GM15510 (cell line): ENCODE measurements around the gene PLEKHA5.

Source experiments
- POLR2A ChIP-seq: IDR thresholded peaks from 3 replicates; pipeline ENCODE4 v1.6.1; 2011; ENCODE audit warnings: borderline replicate concordance; ENCODE audit not compliant: insufficient read length; ENCODE audit errors: extremely low read depth

The PLEKHA5 gene

DNA sequence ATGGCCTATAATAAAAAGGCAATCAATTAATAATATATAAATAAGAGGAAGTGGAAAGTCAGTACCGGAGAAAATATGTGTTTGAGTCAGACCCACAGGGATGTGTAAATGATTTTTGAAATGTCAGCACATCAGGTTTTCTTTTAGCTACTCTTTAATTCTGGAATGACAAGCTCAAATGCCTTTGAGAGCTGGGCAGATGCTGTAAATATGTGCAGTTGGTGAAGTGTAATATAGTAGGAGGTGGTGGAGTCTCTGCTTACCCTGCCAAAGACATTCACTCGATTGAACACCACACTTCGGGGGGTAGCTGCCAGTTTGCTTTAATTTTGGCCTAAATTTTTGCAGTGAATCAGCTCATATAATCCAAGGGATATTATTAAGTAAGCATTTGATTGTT, 93.0 kb downstream of the PLEKHA5 start:
- TF ChIP-seq POLR2A, result no peak

DNA sequence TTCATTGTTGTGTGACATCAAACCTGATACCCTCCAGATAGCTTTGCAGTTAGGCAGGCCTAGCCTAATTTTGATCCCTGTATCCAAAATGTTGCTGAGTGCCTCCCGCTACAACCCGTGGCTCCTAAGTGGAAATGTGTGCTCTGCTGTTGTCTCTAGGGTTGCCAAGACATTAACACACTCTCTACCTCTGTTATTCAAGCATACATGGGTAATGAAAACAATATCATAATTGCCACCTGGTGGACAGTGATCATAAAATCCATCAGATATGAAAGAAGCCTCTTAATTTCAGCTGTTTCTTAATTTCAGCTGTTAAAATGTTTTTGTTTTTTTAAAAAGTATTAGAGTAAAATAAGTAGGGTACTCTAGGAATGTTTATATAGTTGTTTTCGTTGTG, 93.5 kb downstream of the PLEKHA5 start:
- no peak for TF ChIP-seq POLR2A

DNA sequence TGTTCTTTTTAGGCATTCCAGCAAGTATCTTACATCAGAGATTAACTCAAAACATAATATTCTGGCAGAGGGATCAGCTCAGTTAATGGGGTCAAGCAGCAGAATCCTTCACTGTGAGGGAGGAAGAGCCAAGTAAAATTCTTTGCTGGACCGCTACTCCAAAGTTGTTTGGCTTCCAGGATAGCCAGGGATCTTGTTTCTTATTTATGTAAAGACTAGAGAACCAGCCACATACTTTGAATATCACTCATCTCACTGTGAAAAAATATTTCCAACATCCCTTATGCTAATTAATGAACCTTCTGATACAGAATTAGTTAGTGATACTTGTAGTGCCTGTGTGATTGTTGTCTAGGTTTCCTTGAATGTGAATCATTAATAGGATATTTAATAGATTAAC, 94.2 kb downstream of the PLEKHA5 start:
- no peak for TF ChIP-seq POLR2A

DNA sequence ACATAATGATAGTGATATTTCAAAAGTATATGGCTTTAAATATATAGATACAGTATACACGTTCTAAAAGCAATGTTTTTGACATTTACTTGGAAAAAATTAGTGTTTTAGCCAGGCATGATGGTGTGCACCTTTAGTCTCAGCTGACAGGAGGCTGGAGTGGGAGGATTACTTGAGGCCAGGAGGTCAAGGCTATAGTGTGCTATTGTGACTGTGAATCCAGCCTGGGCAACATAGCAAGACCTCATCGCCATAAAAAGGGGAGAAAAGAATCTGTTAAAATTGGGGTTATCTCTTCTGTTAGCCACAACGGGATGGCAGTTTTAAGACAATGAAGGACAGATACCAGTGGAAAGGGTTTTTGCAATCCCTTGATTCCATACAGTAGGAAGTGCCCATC, 95.2 kb downstream of the PLEKHA5 start:
- no peak for TF ChIP-seq POLR2A

DNA sequence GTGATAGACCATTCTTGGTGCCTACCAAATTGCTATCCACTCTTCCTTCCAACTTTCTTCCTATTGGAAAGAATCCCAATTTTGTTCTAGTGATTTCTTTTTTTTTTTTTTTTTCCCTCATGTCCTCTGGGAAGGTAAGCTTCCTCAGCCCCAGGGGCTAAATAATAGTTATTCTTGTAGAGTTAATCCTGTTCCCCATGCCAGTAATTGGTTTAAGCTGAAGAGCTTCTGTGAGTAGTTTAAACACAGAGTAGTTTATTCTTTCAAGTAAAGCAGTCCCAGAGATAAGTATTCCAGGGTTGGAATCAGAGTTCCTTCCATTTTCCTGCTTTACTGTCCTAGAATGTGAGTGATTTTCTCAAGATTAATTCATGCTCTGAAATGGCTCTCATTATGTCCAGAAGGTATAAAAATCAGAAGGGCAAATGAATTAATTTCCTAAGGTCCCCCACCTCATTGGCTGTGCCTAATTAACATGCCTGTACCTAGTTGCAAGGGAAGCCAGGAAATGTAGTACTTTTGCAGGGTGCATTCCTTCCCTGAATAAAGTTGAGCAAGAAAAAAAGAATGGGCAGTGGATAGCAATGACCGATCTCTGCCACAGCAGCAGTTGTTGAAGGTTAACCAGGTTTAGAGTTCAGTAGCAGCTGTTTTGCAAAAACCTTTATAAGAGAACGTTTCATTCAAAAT, 97.8 kb downstream of the PLEKHA5 start:
- TF ChIP-seq POLR2A, result no peak

DNA sequence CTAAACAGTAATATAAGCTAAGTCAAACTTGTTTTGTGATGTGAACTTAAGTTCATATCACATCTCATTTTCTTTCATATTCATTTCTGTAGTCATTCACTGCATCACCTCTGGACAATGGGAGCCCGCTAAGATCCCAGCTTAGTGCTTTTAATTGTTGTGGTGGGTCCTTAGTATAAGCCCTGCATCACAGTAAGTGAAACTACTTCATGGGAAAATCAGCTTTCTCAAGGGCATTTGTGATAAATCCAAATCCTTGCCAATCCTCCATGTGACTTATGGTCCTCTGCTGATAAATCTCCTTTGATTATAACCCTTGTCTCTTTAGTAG, 98.3 kb downstream of the PLEKHA5 start:
- no peak for TF ChIP-seq POLR2A

DNA sequence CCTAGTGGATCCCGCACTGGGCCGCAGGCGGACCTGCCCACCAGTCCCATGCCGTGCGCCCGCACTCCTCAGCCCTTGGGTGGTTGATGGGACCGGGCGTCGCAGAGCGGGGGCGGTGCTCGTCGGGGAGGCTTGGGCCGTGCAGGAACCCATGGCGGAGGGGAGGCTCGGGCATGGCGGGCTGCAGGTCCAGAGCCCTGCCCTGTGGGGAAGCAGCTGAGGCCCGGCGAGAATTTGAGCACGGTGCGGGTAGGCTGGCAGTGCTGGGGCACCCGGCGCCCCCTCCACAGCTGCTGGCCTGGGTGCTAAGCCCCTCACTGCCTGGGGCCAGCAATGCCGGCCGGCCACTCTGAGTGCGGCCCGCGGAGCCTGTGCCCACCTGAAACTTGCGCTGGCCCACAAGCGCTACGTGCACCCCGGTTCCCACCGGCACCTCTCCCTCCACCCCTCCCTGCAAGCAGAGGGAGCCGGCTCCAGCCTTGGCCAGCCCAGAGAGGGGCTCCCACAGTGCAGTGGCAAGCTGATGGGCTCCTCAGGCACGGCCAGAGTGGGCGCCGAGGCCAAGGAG, 100.8 kb downstream of the PLEKHA5 start:
- TF ChIP-seq POLR2A, result no peak

DNA sequence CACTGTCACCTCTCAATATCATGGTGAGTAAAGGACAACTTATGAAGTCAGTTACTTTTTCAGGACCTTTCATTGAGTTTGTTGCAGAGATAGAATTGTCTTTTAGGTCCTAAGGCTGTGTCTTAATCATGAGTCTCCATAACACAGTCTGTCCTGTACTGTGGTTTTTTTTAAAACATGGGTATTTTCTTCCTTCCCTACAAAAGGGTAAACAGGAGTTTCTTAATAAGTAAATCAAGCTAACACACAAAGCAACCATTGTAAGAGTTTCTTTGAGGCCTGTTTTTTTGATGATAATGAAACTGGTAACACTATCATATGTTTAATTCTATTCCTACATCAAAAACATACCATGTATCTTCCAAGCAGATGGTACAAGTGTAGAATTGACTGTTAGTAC, 101.4 kb downstream of the PLEKHA5 start:
- no peak for TF ChIP-seq POLR2A

DNA sequence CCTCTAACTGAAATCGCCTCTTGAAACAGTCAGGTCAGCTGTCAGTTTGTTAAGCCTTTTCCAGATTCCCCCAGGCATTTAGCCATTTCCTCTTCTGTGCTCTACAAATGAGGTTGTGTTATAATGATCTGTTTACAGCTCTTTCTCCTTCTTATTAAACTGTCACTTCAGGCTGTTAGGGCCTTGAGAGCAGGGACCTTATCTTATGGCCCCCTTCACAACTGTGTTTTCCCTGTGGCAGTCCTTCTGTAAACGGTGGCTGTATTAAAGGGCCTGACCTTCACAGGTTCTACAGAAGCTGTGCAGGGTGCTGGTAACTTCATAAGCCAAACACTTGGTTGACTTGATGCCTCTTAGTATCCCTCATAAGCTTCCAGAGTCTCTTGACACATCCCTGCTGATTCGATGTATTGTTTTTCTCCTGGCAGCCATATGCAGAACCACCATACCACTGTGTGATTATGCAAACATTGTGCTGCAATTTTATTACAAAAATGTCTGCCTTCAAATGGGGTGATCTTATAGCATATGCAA, 104.7 kb downstream of the PLEKHA5 start:
- no peak for TF ChIP-seq POLR2A

DNA sequence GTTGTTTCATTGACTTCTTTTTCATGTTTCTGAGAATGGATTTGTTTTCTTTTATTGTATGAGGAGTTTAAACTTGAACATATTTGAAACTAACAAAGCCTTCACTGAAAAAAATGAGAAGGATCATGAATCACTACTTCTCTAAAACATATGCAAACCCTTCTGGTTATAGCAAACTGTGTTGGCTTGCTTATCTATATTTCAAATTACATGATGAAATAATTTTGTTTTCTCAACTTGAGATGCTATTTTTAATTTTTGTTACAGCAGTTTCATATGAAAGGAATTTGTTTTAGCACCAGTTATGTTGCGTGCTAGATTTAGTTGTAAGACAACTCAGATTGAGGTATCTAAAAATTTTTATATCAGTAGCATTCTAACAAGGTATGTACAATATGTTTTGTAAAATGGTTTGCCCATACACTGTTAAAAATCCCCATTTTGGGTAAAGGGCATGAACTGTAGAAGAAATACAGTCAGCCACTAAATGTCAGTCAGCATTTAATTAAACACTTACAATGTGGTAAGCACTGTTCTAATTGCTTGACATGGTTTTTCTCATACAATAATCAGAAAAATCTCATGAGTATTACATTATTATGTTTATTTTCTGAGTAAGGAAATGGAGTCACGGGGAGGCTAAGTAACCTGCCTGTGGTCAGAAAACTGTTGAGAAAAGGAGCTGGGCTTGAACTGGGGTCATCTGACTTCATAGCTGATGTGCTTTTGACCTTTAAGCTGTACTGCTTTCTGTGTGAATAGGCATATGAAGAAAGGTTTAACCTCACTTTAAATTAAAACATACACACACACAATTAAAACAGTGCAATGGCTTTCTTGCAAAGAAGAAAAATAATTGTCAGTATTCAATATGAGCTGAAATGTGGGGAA, 105.7 kb downstream of the PLEKHA5 start:
- TF ChIP-seq POLR2A, result no peak

DNA sequence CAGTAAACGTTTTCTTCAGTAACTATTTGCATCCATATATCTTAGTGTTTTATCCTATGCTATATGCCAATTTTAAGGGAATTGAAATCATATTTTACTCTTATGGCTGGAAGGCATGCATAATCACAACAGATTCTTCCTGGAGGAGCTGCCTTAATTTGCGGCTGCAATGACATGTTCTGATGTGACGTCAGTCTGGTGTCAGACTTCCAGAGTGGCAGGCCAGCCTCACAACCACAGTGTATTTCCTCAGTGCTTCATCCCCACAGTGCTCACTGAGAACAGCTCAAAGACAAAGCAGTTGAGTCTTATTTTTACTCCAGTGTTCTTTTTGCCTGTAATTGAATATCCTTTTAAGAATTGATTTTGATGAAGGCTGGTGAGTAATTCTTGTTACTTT, 107.1 kb downstream of the PLEKHA5 start:
- TF ChIP-seq POLR2A, result no peak

DNA sequence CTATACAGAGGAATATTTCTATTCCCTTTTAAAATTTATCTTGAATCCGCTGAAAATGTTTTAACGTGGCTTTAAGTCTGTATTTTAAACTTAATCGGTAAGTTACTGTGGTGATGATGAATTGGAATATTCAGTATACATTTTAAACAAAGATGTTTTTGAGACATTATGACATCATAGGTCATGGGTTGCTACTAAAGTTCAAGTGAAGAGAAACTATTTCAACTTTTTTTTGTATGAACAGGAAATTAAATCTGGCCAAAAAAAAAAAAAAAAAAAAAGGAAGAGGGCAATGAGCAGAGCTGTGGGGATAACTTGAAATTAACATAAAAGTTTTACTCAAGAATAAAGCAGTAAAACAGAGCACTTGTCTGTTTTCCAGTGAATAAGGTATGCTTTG, 109.0 kb downstream of the PLEKHA5 start:
- no peak for TF ChIP-seq POLR2A

DNA sequence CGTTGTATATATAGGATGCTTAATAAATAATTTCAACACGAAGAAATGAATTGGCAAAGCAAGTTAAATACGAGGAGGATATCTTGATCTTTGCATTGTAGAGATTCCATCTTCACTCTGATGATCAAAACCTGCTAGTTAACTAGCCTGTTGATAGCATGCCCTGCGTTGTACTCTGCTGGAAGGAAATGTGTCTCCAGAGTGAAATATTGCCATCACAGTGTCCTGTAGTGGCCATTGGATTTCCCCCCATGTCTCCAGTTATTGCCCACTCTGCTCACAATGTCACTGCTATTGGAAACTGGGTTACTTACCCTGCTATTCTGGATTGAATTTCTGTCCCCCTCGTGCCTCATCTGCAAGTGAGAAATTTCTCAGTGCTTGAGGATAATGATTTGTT, 109.6 kb downstream of the PLEKHA5 start:
- TF ChIP-seq POLR2A, result no peak

DNA sequence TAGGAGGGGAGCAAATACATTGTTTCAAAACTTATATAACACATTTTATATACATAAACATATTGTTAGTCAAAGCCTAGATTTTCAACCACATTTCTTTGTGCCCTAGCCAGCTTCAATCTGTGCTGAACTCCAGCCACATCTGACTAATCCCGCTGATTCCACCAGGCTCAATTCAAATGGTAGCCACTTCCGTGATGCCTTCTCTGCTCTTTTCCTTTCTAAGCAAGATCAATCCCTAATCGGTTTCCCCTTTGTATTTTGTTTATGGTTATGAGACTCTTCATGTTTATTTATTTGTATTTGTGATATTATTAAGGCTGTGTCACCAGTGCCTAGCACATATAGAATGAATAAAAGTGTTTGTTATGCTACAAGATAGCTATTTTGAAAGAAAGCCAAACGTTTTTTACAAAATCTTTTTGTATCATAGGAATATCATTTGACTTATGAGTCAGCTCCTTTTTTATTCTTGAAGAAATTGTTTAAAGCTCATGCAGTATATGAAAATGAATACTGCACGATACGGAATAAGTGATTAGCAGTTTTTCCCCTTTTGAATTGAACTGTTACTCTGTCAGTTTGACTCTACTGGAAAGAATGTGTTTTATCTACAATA, 110.2 kb downstream of the PLEKHA5 start:
- TF ChIP-seq POLR2A, result no peak

DNA sequence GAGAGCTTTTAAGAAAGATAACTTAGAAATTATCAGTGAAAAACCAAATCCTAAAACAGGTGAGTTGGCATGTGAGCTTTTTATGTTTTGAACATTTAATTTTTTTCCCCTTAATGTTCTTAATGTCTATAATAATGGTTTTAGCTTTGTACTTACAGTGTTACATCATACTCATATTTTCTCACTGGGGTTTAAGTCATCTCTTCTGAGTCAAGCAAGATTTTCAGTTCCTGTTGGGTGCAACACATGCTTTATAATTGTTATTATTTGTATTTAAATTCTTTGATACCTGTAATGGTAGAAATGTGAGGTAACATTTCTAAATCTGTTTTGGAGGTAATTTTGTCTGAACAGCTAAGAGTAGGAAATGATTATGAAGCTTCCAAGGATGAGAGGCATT, 113.0 kb downstream of the PLEKHA5 start:
- TF ChIP-seq POLR2A, result no peak

DNA sequence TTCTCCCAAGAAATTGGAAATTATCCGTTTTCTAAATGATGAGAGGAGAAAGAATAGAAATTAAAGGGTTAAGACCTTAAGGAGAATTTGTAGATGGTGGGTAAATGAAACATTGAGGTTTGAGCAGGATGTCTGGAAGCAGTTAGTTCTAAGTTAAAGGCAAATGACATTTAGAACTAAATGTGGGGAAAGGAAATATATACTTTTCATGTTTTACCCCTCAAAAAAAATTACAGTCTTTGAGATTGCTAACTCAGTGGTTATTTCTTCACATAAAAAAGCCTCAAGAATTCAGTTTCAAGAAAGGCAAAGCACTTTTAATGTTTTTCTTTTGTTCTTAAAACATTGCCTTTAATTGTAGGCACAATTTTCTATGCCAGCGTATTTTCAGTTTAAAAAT, 114.0 kb downstream of the PLEKHA5 start:
- TF ChIP-seq POLR2A, result no peak

DNA sequence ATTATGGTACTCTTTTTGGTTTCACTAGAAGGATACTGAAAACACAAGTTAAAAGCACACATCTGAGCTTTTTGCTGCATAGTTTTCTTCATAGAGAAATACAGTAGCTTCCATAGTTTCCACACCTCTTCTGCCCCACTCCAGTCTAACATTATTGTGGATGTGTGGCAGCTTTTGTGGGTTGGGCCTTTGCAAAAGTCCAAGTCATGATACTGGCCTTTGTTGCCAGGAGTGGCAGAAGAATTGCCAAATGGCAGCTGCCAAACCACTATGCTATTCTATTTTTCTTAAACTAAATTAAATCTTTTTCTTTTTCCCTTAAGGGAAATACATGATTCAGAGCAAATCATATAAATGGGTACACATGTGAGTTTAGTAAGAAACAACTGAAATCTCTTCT, 114.8 kb downstream of the PLEKHA5 start:
- TF ChIP-seq POLR2A, result no peak
